SK-N-SH (cell line): ENCODE measurements around the gene OR2AJ1. TPM values are rescaled to one million over a fixed set of nuclear protein-coding genes. Genes with fewer than 3 reads are reported as not detected.

Source experiments
- CTCF ChIA-PET: fragments of 300-600, 350-600 bp; formaldehyde crosslinking; extraction: SDS; loops from one replicate; lab custom pipeline; 2021; lab: Yijun Ruan, JAX
- POLR2A ChIA-PET: fragments of 350-600 bp; sonication (Branson Sonifier 250); formaldehyde crosslinking; extraction: SDS; loops from one replicate; lab custom pipeline; 2020; ENCODE audit warnings: antibody characterized with exemption, inconsistent platforms; lab: Yijun Ruan, JAX
- DNase-seq: peaks from one replicate; pipeline ENCODE4 v3.0.0; 2012
- H2AFZ ChIP-seq: fragments of 200-600 bp; sonication (generic); 2 replicates; pipeline ENCODE4 v1.8.1; 2016; ENCODE audit warnings: antibody characterized with exemption, mild to moderate bottlenecking, low read depth
- H3F3A ChIP-seq: fragments of 200-600 bp; sonication (generic); replicated peaks from 2 replicates; pipeline ENCODE3; 2016; ENCODE audit warnings: antibody characterized with exemption, mild to moderate bottlenecking; ENCODE audit not compliant: insufficient read depth
- H3K27ac ChIP-seq, 2 experiments: fragments of 200-500 bp in 1 of 2; fragments of 200-600 bp in 1 of 2; sonication (Bioruptor generic) in 1 of 2; sonication (generic), shearing (Covaris generic) in 1 of 2; 2 replicates each; pipeline versions ENCODE4 v1.5.1 to v1.6.1; 2014 to 2016; ENCODE audit warnings: low read depth in 2 of 2, inconsistent platforms in 1 of 2, low read length in 1 of 2, mild to moderate bottlenecking in 1 of 2, mixed read lengths in 1 of 2
- H3K27me3 ChIP-seq: fragments of 200-600 bp; sonication (generic), shearing (Covaris generic); 2 replicates; pipeline ENCODE4 v1.6.1; 2016; ENCODE audit warnings: mixed run types; ENCODE audit not compliant: insufficient read depth
- H3K36me3 ChIP-seq, 2 experiments: fragments of 200-500 bp in 1 of 2; fragments of 200-600 bp in 1 of 2; sonication (Bioruptor generic) in 1 of 2; sonication (generic) in 1 of 2; replicated peaks in 1 of 2; 2 replicates each; pipeline versions ENCODE3 to v1.5.1; 2014 to 2016; ENCODE audit warnings: low read length in 1 of 2, mild to moderate bottlenecking in 1 of 2; ENCODE audit not compliant: insufficient read depth in 2 of 2, control insufficient read depth in 1 of 2
- H3K4me1 ChIP-seq, 2 experiments: fragments of 200-500 bp in 1 of 2; fragments of 200-600 bp in 1 of 2; sonication (Bioruptor generic) in 1 of 2; sonication (generic), shearing (Covaris generic) in 1 of 2; 2 replicates each; pipeline versions ENCODE4 v1.5.1 to v1.6.1; 2014 to 2016; ENCODE audit warnings: low read depth in 1 of 2, low read length in 1 of 2, mixed run types in 1 of 2; ENCODE audit not compliant: insufficient read depth in 2 of 2, control insufficient read depth in 1 of 2
- H3K4me2 ChIP-seq: fragments of 200-600 bp; sonication (generic), shearing (Covaris generic); 2 replicates; pipeline ENCODE4 v1.6.1; 2017; ENCODE audit warnings: mixed run types
- H3K4me3 ChIP-seq, 2 experiments: fragments of 200-500 bp in 1 of 2; fragments of 200-600 bp in 1 of 2; sonication (Bioruptor generic) in 1 of 2; sonication (generic), shearing (Covaris generic) in 1 of 2; 2 replicates each; pipeline versions ENCODE4 v1.5.1 to v1.8.1; 2014 to 2016; ENCODE audit warnings: low read depth in 2 of 2, inconsistent platforms in 1 of 2, low read length in 1 of 2, mild to moderate bottlenecking in 1 of 2, mixed read lengths in 1 of 2, moderate library complexity in 1 of 2
- H3K79me2 ChIP-seq: fragments of 200-600 bp; sonication (generic); 2 replicates; pipeline ENCODE4 v1.8.1; 2017; ENCODE audit warnings: mild to moderate bottlenecking; ENCODE audit not compliant: insufficient read depth
- H3K9ac ChIP-seq: fragments of 200-600 bp; sonication (generic); 2 replicates; pipeline ENCODE4 v1.6.1; 2017; ENCODE audit warnings: mixed run types
- H3K9me2 ChIP-seq: fragments of 200-600 bp; sonication (generic); 2 replicates; pipeline ENCODE4 v1.6.1; 2017; ENCODE audit warnings: mixed run types
- H3K9me3 ChIP-seq: fragments of 200-600 bp; sonication (generic); 2 replicates; pipeline ENCODE4 v1.6.1; 2017; ENCODE audit warnings: mixed run types, mild to moderate bottlenecking, moderate library complexity
- H4K20me1 ChIP-seq: fragments of 200-600 bp; sonication (generic); 2 replicates; pipeline ENCODE4 v1.6.1; 2017; ENCODE audit warnings: mild to moderate bottlenecking, mixed run types; ENCODE audit not compliant: insufficient read depth
- EP300 ChIP-seq, 2 experiments: IDR thresholded peaks; 2 replicates each; pipeline versions ENCODE4 v1.4.0 to v1.6.1; 2012; ENCODE audit warnings: borderline replicate concordance in 1 of 2, low read depth in 1 of 2, low read length in 1 of 2
- FOSL2 ChIP-seq: IDR thresholded peaks from 2 replicates; pipeline ENCODE4 v1.4.0; 2012; ENCODE audit warnings: low read depth, mild to moderate bottlenecking, moderate library complexity, borderline replicate concordance
- FOXM1 ChIP-seq: IDR thresholded peaks from 2 replicates; pipeline ENCODE4 v1.4.0; 2012; ENCODE audit warnings: low read depth, mild to moderate bottlenecking
- GATA2 ChIP-seq: sonication (generic); formaldehyde crosslinking; IDR thresholded peaks from 2 replicates; pipeline ENCODE4 v1.5.0; 2020; ENCODE audit warnings: mild to moderate bottlenecking, missing genetic modification reagents
- JUND ChIP-seq: IDR thresholded peaks from 2 replicates; pipeline ENCODE4 v1.4.0; 2012
- MEF2A ChIP-seq: IDR thresholded peaks from 2 replicates; pipeline ENCODE4 v1.4.0; 2012; ENCODE audit warnings: low read depth, borderline replicate concordance
- NFIC ChIP-seq: IDR thresholded peaks from 2 replicates; pipeline ENCODE4 v1.4.0; 2012; ENCODE audit warnings: borderline replicate concordance
- NRF1 ChIP-seq: IDR thresholded peaks from 2 replicates; pipeline ENCODE4 v1.6.1; 2012; ENCODE audit warnings: low read depth, mild to moderate bottlenecking, low read length
- RCOR1 ChIP-seq: fragments of 150-350 bp; IDR thresholded peaks from 2 replicates; pipeline ENCODE4 v1.6.1; 2017; ENCODE audit warnings: antibody characterized with exemption, low read length
- SIN3A ChIP-seq: IDR thresholded peaks from 2 replicates; pipeline ENCODE4 v1.6.1; 2012; ENCODE audit warnings: low read depth, mild to moderate bottlenecking, low read length, moderate library complexity, borderline replicate concordance
- TAF1 ChIP-seq: IDR thresholded peaks from 2 replicates; pipeline ENCODE4 v1.6.1; 2012; ENCODE audit warnings: low read depth, mild to moderate bottlenecking, low read length, moderate library complexity, borderline replicate concordance
- TCF12 ChIP-seq: IDR thresholded peaks from 2 replicates; pipeline ENCODE4 v1.4.0; 2012
- TEAD4 ChIP-seq: IDR thresholded peaks from 2 replicates; pipeline ENCODE4 v1.4.0; 2012; ENCODE audit warnings: mild to moderate bottlenecking, borderline replicate concordance; ENCODE audit not compliant: insufficient read depth
- WGBS: methylation state at CpG from one replicate; pipeline ENCODE4 v1.1.6; 2017; ENCODE audit warnings: low lambda C conversion rate; 5-methylcytosine and 5-hydroxymethylcytosine counted together
- polyA plus RNA-seq, 3 experiments: library from polyadenylated mRNA; depleted of rRNA; stranded (reverse); fragments of >200 nt; gene quantifications; 2 replicates each; pipeline ENCODE4 v1.2.3, GENCODE V29; 2012
- TF ChIP-seq, protein P1 (sequence below): fragments of 150-350 bp; IDR thresholded peaks from 2 replicates; pipeline ENCODE4 v1.6.1; 2016; ENCODE audit warnings: mild to moderate bottlenecking, low read depth, low read length
- TF ChIP-seq, protein P2 (sequence below): IDR thresholded peaks from 2 replicates; pipeline ENCODE4 v1.6.1; 2012; ENCODE audit warnings: mild to moderate bottlenecking, low read depth, low read length, moderate library complexity

OR2AJ1 gene
- polyA plus RNA-seq, 1 of the 3 experiments (the other 2 are of a cell fraction): not detected

DNA sequence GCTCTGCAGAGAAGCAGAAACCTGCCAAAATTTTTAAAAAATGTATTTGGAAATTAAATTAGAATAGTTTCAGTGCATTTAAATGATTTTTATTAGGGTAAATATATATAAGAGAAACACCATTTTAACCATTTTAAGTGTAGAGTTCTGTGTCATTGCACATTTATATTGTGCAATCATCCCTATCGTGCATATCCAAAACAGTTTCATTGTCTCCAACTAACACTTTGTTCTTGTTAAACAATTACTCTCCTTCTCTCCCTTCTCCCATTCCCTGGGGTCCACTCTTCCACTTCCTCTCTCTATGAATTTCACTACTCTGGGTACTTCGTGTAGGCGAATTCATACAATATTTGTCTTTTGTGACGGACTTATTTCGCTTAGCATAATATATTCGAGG is 17.9 kb downstream of the OR2AJ1 start:
- Histone ChIP-seq H3K9me2 (no peaks in the 10 kb centered on the region), H3F3A (no peaks in the 10 kb centered on the region)
- TF ChIP-seq MEF2A: no peak
- TF ChIP-seq TCF12: no peak
- TF ChIP-seq RCOR1: no peak
- no peak for TF ChIP-seq JUND
- TF ChIP-seq EP300 (IDR thresholded peaks at IDR 0.05; ENCODE audit: borderline replicate concordance in 1 of 2, low read depth in 1 of 2, low read length in 1 of 2): no peak
- TF ChIP-seq, protein P1, sequence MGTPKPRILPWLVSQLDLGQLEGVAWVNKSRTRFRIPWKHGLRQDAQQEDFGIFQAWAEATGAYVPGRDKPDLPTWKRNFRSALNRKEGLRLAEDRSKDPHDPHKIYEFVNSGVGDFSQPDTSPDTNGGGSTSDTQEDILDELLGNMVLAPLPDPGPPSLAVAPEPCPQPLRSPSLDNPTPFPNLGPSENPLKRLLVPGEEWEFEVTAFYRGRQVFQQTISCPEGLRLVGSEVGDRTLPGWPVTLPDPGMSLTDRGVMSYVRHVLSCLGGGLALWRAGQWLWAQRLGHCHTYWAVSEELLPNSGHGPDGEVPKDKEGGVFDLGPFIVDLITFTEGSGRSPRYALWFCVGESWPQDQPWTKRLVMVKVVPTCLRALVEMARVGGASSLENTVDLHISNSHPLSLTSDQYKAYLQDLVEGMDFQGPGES: no peak
- no peak for TF ChIP-seq FOSL2
- TF ChIP-seq, protein P2, sequence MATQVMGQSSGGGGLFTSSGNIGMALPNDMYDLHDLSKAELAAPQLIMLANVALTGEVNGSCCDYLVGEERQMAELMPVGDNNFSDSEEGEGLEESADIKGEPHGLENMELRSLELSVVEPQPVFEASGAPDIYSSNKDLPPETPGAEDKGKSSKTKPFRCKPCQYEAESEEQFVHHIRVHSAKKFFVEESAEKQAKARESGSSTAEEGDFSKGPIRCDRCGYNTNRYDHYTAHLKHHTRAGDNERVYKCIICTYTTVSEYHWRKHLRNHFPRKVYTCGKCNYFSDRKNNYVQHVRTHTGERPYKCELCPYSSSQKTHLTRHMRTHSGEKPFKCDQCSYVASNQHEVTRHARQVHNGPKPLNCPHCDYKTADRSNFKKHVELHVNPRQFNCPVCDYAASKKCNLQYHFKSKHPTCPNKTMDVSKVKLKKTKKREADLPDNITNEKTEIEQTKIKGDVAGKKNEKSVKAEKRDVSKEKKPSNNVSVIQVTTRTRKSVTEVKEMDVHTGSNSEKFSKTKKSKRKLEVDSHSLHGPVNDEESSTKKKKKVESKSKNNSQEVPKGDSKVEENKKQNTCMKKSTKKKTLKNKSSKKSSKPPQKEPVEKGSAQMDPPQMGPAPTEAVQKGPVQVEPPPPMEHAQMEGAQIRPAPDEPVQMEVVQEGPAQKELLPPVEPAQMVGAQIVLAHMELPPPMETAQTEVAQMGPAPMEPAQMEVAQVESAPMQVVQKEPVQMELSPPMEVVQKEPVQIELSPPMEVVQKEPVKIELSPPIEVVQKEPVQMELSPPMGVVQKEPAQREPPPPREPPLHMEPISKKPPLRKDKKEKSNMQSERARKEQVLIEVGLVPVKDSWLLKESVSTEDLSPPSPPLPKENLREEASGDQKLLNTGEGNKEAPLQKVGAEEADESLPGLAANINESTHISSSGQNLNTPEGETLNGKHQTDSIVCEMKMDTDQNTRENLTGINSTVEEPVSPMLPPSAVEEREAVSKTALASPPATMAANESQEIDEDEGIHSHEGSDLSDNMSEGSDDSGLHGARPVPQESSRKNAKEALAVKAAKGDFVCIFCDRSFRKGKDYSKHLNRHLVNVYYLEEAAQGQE: no peak
- no peak for TF ChIP-seq TEAD4
- TF ChIP-seq NRF1: no peak
- TF ChIP-seq SIN3A: no peak
- TF ChIP-seq GATA2 (CRISPR knock-in tag): no peak
- no peak for TF ChIP-seq TAF1
- TF ChIP-seq, all 33 proteins: peak for 0
- no peak overlapping the region for H3K27ac ChIP-seq
- POLR2A ChIA-PET: no interaction called here
- CTCF ChIA-PET: no interaction called here
- H4K20me1 ChIP-seq: no peaks in the 10 kb centered on the region
- no peak overlapping the region for H2AFZ ChIP-seq
- H3K4me1 ChIP-seq: no peaks in the 10 kb centered on the region
- no peak overlapping the region for H3K4me3 ChIP-seq
- H3K36me3 ChIP-seq: no peaks in the 10 kb centered on the region
- WGBS: 6% methylated on average over 6 of the region's 6 CpGs
- H3K9me3 ChIP-seq: no peaks in the 10 kb centered on the region
- no peak overlapping the region for H3K9ac ChIP-seq
- no peak overlapping the region for H3K4me2 ChIP-seq
- no peaks in the 10 kb centered on the region for H3K79me2 ChIP-seq
- no peaks in the 10 kb centered on the region for H3K27me3 ChIP-seq
- DNase-seq: no peak

DNA sequence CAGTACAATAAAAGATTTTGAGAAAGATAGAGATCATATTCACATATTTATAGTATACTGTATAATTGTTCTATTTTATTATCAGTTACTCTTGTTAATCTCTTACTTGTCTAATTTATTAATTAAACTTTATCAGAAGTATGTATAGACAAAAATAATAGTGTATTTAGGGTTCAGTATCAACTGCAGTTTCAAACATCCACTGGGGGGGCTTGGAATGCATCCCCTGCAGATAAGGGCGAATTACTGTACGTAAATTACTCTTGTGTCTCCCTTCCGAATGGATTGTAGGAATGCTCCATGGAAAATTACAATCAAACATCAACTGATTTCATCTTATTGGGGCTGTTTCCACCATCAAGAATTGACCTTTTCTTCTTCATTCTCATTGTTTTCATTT is 23.9 kb downstream of the OR2AJ1 start, which contains the start of gene OR2L8:
TSS of gene OR2L8 (plus strand) at position 301 of the 400 bp plus-strand sequence. CDS start at position 301, 0 bp downstream.
- CTCF ChIA-PET: no interaction called here
- H3K9ac ChIP-seq: no peak within 1 kb of the TSS

More for the DNA sequence above, 23.9 kb downstream of the OR2AJ1 start, which contains the start of gene OR2L8:
- Histone ChIP-seq H2AFZ (no peak within 1 kb of the TSS), H3K27me3 (no peaks in the 10 kb centered on the region), H3K9me3 (no peaks in the 10 kb centered on the region), H3K4me3 (no peak within 1 kb of the TSS), H3K4me2 (no peak within 1 kb of the TSS), H3F3A (no peaks in the 10 kb centered on the region), H3K4me1 (no peaks in the 10 kb centered on the region), H3K79me2 (no peaks in the 10 kb centered on the region), H3K9me2 (no peaks in the 10 kb centered on the region), H4K20me1 (no peaks in the 10 kb centered on the region), H3K27ac (no peak within 1 kb of the TSS), H3K36me3 (no peaks in the 10 kb centered on the region)
- 7% methylated on average over 3 of the region's 3 CpGs for WGBS
- TF ChIP-seq GATA2 (CRISPR knock-in tag) (no peak), FOXM1 (no peak), NFIC (no peak)
- POLR2A ChIA-PET: no interaction called here
- no peak for DNase-seq
